SIG-M5 treated with dmso at 0.1 percent for 504 hours (cell line): ENCODE data around the gene MIPOL1.
A peak's percentile ranks its signal among the peaks of the same experiment; 100 is the strongest.
"Not testable (repeated sequence)": the region's sequence is repeated elsewhere in the genome, so short reads cannot be mapped to it uniquely, and the experiment has no call there.

Experiments
- DNase-seq: peaks from one replicate; lab custom pipeline; 2025; ENCODE audit not compliant: unreplicated experiment; lab: John Stamatoyannopoulos, UW

MIPOL1 gene

GRCh38 chr14:37515771-37516170, 318.0 kb downstream of the MIPOL1 start:
- DNase-seq, result no peak

DNA sequence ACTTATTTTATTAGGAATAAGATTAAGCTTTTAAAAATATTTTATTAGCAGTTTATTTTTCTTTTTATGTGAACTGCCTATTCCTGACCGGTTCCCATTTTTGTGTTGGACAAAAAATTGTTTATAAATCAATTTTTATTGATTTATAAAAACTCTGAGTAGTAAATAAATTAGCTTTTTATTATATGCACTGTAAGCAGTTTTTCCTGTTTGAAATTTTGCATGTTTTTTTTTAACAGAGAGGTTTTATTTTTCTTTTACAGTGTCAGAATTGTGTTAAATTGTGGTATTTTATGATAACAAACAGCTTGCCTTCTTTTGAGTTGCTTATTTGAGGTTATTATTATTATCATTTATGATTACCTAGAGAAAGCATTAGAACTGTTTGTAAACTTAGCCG, 329.3 kb downstream of the MIPOL1 start:
- no peak for DNase-seq

DNA sequence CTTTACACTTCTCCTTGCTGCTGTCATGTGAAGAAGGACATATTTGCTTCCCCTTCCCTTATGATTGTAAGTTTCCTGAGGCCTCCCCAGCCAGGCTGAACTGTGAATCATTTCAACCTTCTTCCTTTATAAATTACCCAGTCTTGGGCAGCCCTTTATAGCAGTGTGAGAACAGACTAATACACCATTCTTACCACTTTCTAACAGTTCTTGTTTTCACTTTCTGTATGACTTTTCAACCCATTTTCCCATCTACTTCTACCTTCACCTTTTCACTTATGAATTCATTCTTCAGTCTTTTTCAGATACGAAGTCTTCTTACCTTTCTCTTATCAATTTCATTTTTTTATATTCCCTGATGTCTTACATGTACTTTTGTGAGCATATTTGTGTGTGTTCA, 342.3 kb downstream of the MIPOL1 start:
- no peak for DNase-seq

DNA sequence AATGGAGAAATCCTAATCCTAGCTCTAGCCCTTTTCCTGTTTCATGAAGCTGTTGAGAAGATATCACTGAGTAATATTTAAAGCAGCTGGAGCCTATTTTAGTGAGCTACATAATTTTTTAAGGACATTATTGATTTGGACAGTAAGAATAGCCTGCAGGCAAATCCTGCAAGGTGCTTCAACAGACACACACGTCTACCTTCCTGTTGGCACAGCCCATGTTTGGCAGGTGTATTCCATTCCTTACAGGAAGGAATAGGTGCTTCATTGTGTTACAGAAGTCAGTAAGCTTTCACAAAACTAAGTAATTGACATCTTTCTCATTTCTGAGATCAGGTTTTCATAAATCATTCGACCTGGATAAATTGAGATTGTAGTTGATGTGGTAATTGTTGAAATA, 346.7 kb downstream of the MIPOL1 start:
- no peak for DNase-seq

DNA sequence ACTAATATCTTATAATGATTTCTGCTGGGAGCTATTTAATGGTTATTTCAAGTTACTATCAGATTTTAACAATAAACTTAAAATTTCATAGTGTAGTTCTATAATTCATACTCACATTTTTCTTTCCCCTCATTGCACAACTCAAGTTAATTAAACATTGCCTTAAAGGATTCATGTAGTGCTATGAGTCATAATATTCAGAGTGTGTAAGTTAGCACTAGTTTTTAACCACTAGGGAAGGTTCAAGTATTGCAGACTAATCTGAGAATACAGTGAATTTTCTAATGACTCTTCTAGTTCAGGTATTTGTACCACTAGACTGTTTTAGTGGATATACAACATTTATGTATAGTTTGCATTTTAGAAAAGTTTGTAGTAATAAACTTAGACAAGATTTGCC, 347.4 kb downstream of the MIPOL1 start:
- no peak for DNase-seq

DNA sequence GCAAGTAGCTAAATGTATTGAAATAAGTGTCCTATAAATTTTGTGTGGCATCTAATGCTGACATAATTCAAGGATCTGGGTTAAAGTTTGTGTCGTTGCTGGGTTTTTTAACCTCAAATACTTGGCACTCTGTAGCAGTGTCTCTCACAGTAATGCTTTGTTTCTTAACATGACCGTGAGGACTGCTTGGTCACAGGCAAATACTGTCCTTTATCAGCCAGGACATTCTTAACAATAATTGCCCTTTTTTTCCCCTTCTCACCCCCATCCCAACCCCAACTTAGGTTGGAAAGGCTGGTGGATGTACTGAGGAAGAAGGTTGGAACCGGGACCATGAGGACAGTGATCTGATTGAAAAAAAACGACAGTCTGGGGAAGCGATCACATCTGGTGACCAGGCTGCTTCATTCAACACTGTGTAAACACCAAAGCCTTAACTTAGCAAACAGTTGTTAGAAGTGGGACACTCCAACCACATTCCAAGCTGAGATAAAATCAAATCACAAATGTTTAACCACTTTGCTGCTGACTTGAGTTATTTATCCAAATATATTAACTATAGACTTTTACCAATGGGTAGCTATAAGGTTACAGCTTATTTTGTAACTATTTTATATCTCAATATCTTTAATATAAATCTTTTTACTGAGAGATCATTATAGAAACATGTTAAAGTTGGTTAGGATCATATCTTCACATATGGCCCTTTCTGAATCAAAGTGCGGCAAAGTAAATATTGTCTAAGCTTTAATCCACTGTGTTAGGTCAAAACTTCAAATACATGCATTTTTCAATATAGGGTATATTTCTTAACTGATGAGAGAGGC, 349.1 kb downstream of the MIPOL1 start:
- DNase-seq, result no peak

DNA sequence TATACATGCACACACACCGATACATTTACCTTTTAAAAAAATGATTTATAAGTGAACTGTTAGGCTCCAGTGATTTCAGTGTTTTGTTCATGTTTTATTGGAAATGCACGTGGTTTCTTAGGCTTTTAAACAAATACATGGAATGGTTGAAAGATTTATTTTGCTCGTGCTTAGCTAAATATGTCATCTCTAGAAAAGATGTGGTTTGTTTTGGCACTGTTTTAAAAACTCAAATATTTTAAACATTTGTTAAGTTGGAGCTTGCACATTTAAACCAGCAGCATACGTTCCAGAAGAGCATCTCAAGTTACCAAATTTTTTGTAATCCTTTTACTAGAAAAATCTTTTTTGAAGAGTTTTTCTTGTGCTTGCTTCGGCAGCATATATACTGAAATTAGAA, 352.8 kb downstream of the MIPOL1 start:
- no peak for DNase-seq

- no peak for DNase-seq
Observed at GRCh38 chr14:37551119-37551518, 353.4 kb downstream of the MIPOL1 start.

DNA sequence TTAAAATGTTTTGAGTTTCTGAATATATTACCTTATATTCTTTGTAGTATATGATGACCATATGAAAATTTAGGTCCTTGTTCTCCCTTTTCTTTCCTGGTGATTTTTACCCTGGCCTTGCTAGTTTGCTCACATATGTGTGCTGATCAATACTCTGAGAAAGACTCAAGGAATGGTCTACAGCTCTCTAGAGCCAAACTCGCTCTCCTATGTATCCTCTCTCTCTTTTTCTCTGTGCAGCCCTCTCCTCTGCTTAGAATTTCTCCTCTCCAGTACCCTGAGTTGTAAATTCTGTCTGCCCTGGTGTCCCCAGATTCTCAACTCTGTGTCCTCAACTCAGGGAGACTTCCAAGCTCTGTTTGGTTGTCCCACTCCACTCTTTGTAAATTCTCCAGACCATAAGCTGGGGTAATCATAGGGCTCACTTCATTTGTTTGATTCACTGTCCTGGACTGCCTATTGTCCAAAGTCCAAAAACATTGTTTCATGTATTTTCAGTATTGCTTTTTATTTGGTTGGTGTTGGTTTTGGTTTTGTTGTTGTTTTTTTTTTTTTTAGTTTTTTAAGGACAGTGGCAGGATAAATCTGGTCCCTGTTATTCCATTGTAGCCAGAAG, 356.3 kb downstream of the MIPOL1 start:
- no peak for DNase-seq

DNA sequence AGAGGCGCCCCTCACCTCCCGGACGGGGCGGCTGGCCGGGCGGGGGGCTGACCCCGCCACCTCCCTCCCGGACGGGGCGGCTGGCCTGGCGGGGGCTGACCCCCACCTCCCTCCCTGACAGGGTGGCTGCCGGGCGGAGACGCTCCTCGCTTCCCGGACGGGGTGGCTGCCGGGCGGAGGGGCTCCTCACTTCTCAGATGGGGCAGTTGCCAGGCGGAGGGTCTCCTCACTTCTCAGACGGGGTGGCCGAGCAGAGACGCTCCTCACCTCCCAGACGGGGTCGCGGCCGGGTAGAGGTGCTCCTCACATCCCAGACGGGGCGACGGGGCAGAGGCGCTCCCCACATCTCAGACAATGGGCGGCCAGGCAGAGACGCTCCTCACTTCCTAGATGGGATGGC, 357.9 kb downstream of the MIPOL1 start:
- not testable (repeated sequence) for DNase-seq

GRCh38 chr14:37558740-37559139, 361.0 kb downstream of the MIPOL1 start:
- no peak for DNase-seq

DNA sequence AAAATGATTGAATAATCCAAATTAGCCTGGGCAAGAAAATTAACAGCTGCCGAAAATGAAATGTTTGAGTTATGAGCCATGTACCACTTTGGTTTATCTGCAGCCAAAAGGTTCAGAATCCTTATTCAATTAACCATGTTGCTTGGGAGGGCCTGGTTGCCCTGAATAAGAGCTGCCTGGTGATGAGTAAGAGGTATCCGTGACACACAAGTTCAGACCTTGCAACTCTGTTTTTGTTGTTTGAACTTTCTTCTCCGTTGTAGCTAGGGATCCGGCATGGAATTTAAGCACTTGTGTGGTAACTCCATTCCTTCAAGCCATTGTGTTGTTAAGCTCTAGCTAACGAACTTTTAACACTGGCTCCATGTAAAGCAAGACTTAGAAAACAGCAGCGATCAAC, 361.6 kb downstream of the MIPOL1 start:
- DNase-seq, result no peak

DNA sequence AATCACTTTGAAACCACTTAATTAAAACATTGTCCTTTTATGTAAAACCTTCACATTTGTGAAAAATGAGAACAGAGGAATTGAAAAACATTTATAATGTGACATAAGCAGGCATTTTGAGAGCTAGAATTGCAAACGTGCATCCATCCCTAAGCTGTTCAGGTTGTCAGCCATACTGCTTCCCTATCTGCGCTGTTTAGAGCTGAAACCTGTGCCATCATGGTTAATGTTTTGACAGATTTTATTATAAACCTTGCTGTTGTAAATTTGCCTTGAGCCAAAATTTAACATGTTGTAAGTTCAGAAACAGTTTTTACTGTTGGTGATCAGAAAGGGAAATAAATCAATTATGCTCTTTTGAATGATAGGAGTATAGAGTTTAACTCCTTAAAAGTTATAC, 365.5 kb downstream of the MIPOL1 start:
- DNase-seq, result no peak

DNA sequence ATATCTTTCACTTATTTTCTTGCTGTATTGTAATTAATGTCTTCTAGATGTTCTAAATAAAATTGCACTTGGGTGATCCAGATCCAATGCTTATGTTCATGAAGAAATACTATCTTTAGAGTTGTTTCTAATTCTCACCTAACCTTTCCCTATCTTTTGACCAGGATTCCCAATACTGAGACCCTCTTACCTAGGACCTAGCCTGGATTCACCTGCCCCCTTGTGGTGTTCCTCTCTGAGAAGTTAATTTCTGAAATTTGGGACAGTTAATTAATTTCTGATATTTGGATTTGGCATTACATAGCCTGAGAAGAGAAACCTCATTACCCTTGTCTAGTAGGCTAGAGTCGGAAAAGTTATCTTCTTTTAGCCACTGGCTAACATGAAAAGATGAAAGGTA, 367.8 kb downstream of the MIPOL1 start:
- DNase-seq, result no peak

GRCh38 chr14:37566811-37567371, 369.2 kb downstream of the MIPOL1 start:
- peak; percentile 49 for DNase-seq

- DNase-seq, result no peak
Observed at GRCh38 chr14:37569729-37570128, 372.0 kb downstream of the MIPOL1 start.

- DNase-seq, result no peak
Observed at GRCh38 chr14:37571391-37571790, 373.7 kb downstream of the MIPOL1 start.

DNA sequence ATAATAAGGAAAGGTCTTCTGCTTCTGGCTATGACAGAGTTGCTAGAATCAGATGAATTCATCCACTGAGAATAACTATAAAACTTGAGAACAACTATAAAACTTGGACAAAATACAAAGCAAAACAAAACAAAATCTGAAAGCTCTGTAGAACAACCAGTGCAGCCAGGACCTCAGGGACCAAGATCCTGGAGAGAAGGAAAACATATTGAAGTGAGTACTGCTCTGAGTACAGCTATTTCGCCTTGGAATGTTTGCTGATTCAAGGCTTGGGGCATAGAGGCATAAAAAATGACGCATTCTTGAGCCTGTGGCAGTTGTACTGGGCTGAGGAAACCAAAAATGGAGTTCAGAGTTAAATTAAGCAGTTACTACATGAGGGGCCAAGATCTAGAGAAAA, 375.6 kb downstream of the MIPOL1 start:
- no peak for DNase-seq

DNA sequence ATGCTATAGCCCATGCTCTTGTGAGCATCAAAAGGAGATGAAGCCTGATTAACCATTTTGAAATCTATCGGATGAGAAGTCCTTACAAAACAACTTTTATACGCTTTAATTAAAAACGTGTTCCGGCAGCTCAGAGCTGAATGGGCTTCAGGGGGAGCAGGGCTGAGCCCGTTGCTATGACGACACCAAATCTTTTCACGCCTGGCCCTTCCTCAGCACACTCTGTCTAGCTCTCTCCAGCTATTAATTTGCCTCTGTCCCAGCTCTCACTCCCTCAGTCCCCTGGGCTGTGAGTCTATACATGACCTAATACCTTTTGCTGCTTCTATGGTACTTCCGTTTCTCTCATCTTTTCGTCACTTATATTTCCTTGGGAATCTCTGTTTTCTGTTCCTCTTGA, 381.5 kb downstream of the MIPOL1 start:
- no peak for DNase-seq

DNA sequence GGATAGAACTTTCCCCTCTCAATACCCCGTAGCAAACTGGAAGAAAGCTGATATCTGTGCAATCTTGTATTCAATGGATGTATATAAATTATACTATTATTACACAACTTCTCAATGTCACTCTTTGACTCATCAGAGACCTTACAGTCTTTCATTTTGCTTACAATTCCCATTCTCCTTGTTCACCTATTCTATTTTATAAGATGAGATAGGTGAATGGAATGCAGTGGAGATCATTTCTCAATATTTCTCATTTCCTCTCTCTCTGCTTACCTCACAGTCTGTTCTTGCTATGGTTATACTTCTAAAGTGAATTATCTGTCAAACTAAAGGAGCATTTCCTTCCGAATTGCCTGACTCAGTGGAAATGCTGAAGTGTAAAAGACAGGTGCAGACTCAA, 382.4 kb downstream of the MIPOL1 start:
- no peak for DNase-seq

GRCh38 chr14:37583358-37584210, 385.8 kb downstream of the MIPOL1 start:
- peak; percentile 44 for DNase-seq
